NCI-H2029 treated with DMSO at 0.1 percent for 48 hours (cell line): ENCODE results near the gene TPSB2.
"Not testable (repeated sequence)": the region's sequence is repeated elsewhere in the genome, so short reads cannot be mapped to it uniquely, and the experiment has no call there.

ENCODE experiments used
- DNase-seq: peaks from one replicate; lab custom pipeline; 2025; lab: John Stamatoyannopoulos, UW

The TPSB2 gene

DNA sequence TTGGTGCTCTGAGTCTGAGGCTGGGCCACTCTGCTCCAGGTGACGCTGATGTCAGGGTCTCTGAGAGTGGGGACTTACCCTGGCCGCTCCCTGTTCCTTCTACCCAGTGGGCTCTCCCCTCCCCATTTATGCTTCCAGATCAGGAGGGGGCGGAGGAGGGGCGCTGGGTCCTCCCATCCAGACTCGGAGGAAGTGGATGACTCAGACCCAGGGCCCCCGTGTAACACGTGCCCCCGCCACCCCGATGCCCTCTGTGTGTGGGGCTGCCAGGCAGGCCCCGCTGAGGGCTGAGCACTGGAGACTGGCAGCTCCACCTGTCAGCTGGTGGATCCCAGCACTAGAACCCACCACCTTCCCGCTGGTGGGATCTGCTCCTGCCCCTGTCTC is at the start of gene TPSB2:
TPSB2 (minus strand) TSS at position 101 of the 387 bp plus-strand sequence. CDS start 233 bp downstream, outside the sequence.
- not testable (repeated sequence) for DNase-seq

DNA sequence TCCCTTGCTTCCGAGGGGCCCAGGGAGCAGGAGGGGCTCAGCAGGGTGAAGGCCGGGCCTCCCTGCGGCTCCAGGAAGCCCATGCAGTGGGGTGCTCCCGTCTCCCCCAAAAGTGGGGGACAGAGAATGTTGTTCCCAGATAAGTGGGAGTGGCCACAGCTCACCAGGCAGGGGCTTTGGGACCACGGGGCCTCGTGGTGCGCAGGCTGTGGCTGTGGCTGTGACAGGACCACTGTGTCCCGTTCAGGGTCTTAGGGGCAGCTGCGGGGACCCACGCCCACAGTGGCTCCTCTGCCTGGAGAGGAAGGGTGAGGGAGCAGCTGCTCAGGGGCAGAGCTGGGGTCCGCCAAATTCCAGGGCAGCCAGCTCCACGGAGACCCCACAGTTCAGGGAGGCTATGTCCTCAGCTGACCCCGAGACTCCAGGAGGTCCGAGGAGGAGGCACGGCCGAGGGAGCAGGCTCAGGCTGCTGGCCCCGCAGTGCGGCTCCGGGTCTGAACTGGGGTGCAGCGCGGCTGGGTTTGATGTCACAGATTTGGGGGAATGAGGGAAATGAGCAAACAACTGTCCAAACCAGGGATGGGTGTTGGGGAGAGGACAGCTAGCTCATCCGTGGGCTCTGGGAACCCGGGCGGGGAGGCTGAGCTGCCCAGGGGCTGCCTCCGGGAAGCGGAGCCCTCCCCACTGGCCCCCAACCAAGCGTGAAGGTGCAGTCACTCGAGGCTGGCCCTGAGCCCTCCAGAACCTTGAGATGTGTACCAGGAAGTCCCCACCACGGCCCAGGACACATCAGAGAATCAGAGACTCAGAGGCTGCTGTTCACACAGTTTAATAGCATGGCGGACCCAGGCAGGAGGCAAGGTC is 49.3 kb upstream of the TPSB2 start:
- no peak for DNase-seq

DNA sequence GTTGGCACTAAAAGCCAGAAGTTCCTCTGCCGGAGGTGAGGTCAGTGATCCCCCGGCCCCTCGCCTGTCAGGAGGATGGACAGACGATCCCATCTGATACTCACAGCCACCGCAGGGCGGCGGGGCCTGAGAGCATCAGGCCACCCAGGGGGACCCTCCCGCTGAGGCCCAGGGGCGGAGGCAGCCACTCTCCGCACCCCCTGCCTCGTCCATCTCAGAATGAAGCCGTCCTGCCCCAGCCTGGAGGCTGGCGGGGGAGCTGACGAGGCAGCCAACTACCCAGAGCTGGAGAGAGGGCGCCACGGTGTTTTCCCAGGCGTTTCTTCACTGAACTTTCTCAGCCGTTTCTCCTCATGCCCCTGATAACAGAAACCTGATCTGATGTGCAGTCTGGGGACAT is 48.5 kb upstream of the TPSB2 start:
- DNase-seq: no peak

DNA sequence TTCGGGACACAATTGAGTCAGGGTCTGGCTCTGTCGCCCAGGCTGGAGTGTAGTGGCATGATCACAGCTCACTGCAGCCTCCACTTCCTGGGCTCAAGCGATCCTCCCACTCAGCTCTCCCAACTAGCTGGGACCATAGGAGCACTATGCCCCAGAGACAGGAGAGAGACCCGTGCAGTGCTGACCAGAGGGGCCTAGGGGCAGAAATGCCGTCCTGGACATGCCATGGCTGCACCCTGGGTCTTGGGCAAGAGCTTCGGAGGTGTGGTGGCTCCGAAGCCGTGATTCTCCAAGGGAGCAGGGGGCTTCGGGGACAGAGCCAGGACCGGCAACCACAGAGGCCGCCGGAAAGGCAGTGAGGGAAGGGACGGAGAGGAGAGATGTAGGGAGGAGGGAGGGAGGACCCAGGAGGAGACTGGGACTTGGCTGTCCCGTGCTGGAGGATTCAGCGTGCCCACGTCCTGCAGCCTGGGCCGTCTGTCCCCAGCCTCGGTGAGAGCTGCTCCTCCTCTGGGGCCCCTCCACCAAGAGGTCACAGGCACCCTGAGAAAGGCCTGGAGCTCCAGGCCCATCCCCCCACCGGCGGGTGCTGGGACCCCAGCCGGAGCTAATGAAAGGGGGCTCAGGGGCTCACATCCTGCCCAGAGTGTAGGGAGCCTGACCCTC is 47.8 kb upstream of the TPSB2 start:
- DNase-seq: no peak

DNA sequence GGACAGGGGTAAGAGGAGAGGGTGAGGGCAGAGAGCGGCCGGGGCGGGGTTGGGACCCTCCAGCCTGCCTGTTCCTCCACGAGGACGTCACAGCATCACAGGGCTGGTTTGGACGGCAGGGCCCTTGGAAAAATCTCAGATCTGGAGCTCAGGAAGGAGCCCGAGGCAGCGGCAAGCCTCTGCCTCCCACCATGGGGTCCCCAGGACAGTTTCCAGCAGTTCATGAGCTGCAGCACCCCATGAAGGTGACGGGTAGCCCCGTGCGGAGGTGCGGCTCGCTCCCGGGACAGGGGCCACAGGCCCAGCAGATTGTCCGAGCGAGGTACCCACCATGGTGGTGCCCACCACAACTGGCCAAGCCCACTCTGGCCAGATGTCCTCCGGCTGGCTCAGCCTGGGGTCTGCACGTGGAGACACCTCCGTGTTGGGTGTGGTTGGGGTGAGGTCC is 47.2 kb upstream of the TPSB2 start:
- no peak for DNase-seq

DNA sequence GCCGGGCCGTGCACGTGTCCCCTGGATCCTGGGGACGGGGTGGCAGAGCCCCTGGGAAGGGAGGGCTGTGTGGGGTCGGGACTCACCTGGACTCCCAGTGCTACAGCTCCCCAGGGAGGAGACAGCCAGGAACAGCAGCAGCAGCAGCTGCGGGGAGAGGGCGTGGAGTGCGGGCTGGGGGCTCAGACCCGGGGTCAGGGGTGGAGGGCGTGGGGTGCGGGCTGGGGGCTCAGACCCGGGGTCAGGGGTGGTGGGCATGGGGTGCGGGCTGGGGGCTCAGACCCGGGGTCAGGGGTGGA is 46.5 kb upstream of the TPSB2 start:
- DNase-seq: no peak

DNA sequence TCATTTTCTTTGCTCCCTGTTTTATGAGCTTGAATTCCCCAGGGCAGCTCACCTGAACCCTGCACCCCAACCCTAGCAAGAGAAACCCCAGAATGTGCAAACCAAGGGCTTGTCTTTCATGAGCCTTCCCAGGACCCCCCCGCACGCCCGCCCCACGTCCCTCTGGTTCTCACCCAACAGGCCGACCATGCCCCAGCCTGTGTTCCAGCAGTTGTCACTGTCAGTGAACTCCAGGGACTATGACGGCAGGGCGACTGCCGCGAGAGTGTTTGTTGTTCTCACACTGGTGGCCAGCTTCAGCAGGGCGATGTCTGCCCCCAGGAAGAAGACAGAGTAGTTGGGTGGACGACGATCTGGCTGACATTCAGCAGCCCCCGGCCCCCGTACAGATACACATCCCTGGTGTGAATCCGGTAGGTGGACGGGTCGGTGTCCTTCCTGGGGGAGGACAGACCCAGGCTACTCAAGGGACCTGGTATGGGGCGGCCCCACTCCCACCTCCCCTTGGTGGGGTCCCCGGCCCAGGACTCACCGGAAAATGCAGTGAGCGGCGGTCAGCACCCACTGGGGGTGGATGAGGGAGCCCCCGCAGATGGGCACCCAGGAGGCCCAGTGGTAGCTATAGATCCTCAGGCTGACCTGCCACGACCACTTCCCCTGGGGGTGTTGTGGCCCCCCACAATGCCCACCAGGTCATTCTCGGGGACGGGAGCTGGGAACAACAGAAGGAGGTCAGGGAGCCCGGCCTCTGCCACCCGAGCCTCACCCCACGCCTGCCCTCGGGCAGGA is 46.0 kb upstream of the TPSB2 start:
- no peak for DNase-seq

DNA sequence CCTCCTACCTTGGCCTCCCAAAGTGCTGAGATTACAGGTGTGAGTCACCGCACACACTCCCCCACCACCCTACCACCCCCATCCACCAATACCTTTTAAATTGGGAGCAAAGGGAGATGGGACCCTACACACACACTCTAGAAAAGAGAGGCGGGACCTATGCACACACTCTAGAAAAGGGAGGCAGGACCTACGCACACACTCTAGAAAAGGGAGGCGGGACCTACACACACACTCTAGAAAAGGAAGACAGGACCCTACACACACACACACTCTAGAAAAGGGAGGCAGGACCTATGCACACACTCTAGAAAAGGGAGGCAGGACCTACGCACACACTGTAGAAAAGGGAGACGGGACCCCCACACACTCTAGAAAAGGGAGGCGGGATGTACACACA is 44.8 kb upstream of the TPSB2 start:
- DNase-seq: no peak

DNA sequence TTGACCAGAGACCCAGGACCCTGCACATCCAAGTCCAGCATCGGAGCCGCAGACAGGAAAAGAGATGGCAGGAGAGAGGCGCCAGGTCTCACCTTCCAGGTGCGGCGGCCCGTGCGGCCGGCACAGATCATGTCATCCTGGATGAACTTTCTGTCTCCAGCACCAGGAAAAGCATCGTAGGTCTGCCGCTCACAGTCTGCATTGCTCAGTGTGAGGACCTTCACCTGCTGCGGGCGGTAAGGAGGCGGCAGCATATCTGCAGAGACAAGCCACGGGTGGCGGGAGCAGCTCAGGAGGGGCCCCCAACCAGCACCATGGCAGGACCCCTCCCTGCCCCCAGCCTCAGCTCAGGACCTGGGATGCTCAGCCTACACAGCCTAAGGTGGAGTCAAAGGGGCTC is 43.8 kb upstream of the TPSB2 start:
- no peak for DNase-seq

DNA sequence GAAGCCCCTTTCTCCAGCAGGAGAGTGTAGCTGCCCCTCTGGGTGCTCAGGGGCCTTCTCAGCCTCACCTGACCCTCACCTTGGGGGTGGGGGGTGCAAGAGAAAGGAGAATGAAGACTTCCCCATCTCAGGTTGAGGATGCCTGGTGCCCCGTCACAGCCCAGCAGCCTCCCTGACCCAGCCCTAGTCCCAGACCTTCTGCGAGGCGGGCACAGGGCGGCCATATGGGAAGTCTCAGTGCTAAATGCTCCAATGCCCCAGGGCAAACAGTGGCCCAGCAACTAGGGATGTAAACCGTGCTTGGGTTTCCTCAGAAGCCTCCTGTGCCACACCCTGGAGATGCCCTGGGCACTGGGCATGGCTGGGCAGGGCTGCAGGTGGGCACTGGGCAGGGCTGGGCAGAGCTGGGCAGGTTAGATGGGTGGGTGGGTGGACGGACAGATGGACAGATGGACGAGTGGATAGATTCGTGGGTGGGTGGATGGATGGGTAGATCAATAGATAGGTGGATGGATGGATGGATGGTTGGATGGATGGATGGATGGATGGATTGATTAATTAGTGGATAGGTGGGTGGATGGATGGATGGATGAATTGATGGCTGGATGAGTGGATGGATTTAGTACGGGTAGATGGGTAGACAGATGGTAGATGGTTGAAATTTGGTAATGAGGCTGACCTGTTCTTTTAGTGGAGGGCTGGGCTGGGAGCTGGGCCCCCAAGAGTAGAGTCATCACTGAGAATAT is 42.6 kb upstream of the TPSB2 start:
- DNase-seq: no peak

DNA sequence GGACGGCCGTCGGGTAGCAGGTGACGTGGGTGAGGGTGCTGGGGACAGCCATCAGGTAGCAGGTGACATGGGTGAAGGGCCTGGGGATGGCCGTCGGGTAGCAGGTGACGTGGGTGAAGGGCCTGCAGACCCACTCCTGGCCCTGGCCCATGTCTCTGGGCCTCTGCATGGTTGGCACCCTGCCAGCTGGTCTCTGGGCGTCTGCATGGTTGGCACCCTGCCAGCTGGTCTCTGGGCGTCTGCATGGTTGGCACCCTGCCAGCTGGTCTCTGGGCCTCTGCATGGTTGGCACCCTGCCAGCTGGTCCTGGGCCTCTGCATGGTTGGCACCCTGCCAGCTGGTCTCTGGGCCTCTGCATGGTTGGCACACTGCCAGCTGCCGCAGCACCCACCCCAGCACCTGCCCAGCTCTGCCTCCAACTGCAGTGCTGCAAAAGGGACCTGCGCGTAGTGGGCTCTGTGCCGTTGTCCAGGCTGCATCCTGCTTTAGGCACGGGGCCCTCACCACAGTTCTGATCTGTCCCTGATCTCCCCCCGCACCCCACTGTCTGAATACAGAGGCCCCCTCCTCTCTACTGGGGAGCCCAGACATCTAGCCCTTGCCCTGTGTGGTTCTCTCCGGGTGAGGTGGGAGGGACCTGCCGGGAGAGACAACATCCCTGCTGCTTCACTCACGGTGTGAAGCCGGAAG is 41.9 kb upstream of the TPSB2 start:
- peak; percentile 63 for DNase-seq

DNA sequence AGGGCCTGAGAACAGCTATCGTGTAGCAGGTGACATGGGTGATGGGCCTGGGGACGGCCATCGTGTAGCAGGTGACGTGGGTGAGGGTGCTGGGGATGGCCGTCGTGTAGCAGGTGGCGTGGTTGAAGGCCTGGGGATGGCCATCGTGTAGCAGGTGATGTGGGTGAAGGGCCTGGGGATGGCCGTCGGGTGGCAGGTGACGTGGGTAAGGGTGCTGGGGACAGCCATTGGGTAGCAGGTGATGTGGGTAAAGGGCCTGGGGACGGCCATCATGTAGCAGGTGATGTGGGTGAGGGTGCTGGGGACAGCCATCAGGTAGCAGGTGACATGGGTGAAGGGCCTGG is 41.4 kb upstream of the TPSB2 start:
- DNase-seq: no peak

DNA sequence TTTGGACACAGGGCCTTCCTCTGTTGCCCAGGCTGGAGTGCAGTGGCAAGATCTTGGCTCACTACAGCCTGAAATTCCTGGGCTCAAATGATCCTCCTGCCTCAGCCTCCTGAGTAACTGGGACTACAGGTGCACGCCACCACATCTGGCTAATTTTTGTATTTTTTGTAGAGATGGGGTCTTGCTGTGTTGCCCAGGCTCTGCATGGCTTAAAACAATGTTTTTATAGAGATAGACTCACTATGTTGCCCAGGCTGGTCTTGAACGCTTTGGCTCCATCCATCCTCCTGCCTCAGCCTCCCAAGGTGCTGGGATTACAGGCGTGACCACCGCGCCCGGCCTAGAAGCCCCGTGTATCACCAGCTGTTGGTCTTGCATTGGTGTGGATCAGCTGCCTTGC is 39.4 kb upstream of the TPSB2 start:
- DNase-seq: not testable (repeated sequence)

DNA sequence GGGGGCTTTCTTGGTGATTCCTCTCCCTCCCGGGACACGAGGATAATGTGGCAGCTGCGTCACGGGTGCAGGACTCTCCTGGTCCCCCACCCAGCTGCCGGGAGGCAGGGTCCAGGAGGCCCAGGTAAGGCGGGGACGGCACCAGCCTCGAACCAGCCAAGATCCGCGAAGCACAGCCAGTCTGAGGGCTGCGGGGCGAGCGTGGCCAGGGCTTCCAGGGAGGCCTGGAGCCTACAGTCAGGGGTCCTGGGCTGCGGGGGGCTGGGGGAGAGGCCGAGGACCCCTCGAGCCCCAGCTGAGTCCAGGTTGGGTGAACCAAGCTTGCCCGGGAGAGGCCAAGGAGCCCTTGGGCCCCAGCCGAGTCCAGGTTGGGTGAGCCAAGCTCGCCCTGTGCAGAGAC is 35.8 kb upstream of the TPSB2 start:
- DNase-seq: no peak

DNA sequence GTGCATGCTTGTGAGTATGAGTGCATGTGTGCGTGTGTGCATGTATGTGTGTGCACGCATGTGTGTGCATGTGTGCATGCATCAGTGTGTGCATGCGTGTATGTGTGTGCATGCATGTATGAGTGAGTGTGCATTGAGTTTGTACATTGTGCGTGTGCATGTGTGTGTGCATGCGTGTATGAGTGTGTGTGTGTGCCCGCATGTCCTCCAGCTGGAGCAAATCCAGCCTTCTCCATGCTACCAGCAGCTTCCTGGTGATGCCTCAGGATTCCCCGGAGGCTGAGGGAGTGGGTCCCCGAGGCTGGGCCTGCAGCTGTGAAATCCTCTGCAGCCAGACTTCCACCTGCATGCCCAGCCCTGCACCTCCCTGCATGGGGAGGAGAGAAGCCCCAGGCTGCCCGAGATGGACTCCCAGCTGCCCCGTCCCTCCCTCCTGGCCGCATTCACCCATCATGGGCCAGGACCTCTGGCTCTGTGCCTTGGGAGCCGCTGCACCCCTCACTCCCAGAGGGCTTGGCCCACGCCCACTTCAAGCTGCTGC is 35.2 kb upstream of the TPSB2 start:
- DNase-seq: no peak

DNA sequence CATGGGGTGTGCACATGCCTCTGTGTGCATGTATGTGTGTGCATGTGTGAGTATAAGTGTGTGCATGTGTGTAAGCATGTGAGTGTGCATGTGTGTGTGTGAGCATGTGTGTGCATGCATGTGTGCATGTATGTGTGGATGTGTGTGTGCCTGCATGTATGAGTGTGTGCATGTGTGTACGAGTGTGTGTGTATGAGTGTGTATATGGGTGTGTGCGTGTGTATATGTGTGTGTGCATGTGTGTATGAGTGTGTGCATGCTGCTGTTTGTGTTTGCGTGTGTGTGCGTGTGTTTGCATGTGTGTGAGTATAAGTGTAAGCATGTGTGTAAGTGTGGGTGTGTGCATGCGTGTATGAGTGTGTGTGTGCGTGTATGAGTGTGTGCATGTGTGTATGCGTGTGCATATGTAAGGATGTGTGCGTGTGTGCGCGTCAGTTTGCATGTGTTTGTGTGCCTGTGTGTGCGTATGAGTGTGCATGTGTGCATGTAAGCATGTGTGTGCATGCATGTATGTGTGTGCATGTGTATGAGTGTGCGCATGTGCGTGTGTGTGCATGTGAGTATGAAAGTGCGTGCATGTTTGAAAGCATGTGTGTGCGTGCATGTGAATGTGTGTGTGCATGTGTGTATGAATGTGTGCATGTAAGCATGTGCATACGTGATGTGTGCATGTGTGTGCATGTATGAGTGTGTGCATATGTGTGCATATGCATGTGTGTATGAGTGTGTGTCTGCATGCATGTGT is 34.5 kb upstream of the TPSB2 start:
- DNase-seq: no peak

DNA sequence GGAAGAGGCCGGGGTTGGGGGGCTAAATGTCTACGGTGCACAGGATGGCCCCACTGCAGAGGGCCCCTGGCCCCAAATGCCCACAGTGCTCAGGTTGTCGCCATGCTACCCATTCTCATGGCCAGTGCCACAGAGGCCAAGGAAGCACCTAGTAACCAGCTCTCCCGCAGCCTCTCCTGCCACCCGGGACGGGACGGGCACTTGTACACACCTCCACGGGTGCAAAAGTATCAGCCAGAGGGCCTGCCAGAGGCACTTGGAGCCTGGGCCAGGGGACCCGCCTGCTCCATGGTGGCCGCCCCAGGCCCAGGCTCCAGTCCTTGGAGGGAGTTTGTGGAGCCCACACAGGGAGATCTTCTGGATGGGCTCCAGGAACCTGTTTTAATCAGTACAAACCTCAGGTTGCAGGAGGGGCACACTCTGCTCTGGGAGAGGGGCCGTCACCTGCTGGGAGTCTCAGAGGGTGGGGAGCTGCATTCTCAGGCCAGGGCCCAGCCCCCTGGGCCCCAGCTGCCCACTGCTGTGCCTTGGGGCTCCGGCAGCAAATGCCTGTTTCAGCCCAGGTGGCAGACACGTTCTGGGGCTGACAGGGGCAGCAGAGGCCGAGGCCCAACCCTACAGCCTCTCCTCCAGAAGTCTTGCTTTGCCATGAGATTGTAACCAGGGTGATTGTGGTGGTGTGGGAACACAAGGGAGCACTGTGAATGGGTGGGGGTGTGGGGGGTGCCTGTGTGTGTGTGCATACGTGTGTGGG is 33.8 kb upstream of the TPSB2 start:
- no peak for DNase-seq

DNA sequence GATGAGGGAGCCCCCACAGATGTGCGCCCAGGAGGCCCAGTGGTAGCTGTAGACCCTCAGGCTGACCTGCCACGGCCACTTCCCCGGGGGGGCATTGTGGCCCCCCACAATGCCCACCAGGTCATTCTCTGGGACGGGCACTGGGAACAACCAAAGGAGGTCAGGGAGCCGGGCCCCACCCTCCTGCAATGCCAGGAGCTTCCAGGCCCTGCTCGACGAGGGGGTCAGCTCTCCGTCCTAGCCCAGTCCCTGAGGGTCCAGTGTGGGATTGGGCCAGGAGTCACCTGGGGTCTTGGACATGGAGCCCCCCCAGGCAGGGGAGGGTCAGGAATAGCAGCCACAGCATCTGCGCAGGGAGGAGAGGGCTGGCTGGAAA is 32.9 kb upstream of the TPSB2 start:
- no peak for DNase-seq

DNA sequence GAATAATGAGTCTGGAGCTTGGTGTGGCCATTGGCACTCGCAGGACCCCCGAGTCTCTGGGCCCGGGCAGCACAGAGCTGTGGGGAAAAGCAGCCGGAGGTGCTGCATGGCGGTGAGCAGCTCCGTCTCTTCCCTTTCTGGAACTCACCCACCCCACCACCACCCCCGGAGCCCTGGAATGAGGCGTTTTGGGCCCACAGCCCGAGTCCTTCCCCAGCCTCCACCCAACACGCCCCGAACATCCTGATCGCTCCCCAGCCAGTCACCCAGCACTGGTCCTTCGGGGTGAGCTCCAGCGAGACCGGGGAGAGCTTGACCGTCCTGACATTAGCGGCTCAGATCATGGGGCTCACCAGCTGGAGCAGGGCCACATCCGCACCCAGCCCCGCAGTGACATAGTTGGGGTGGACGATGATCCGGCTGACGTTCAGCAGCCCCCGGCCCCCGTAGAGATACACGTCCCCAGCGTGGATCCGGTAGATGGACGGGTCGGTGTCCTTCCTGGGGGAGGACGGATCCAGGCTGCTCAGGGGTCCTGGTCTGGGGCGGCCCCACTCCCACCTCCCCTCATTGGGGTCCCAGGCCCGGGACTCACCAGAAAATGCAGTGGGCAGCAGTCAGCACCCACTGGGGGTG is 32.3 kb upstream of the TPSB2 start:
- DNase-seq: no peak
